Measurements from ENCODE around the gene OGFR.
A peak's percentile ranks its signal among the peaks of the same experiment; 100 is the strongest.
"Not testable (repeated sequence)": the region's sequence is repeated elsewhere in the genome, so short reads cannot be mapped to it uniquely, and the experiment has no call there.

OGFR gene

DNA sequence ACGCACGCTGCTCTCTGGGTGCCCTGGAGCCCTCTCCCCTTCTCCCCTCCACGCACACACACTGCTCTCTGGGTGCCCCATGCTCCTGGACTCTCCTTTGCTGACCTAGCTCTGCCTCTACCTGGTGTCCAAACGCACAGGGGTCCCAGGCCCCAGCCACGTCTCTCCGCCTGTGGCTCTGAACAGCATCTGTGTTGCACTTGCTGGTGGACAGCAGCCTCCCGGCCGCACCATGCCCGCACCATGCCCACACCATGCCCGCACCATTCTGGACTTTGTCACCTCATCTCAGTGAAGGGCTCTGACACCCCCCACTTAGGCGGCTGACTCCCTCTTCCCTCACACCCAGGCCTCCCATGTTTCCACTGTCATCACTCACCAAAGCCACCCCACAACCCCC is 35.2 kb downstream of the OGFR start:
- DNase-seq (ENCODE audit: low read depth), result no peak

DNA sequence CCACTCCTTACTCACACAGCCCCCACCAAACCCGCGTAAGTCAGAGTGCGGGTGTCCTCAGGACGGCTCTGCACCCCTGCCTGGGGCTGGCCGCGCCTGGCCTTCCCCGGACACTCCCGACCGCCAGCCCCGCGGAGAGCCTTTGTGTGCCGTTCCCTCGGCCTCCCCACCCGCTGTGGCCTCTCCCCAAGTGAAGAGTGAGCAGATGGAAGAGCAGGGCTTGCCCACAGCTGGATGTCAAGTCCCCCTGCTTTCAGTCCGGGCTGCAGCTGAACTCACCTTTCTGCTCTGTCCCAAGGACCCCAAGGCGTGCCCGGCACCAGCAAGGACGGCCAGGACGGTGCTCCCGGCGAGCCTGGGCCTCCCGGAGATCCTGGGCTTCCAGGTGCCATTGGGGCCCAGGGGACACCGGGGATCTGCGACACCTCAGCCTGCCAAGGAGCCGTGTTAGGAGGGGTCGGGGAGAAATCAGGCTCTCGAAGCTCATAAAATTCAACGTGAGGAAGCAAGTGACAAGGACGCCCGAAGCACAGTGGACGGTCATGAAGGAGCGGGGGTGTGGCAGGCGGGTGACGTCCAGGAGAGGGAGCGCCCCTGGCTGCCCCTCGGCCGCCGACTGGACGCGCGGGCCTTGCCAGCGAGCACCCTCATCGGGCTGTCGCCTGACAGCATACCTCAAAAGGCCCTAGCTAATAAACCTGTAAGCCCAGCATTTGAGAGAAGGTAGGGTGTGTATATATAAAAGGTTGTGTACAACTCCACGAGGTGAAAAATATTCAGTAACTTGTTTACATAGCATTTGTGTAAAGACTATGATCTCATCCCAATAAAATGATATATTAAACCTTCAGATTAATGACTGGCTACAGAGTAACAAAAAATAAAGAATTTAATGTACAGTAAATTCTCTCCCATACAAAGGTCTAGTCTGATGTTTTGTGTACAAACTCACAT is 35.9 kb downstream of the OGFR start:
- no peak for DNase-seq (ENCODE audit: low read depth)

DNA sequence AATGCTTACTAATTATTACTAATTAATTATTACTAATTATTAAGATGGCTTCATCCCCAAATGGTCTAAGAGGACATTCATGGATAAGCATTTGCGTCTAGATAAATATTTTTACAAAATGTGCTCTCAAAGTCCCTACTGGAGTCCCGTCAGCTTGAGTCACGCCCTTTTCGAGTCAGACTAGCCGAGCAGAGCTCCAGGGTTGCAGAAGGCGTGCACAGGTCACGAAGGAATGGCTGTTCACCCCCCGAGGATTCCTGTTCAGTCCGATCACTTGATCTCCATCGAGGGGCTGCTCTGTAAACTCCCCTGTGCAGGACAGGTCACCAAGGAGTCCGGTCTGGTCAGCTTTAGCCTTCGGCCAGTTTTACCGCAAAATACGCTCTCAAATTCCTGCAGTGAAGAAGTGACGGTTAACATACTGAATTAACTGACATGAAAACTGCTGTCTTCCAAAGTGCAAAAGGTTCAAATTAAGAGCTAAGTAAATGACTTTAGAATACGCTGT is 37.1 kb downstream of the OGFR start:
- no peak for DNase-seq (ENCODE audit: low read depth)

DNA sequence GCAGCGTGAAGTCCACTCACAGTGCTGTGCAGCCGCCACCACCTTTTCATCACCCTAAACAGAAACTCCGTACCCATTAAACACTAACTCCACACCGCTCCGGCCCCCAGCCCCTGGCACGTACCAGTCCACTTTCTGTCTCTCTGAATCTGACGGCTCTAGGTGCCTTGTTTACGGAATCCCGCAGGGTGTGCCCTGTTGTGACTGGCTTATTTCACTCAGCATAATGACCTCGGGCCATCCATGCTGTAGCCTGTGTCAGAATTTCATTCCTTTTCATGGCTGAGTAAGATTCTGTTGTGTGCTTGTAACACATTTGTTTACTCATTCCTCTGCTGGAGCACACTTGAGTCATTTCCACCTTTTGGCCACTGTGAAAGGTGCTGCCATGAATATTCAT is 39.0 kb downstream of the OGFR start:
- no peak for DNase-seq (ENCODE audit: low read depth)

DNA sequence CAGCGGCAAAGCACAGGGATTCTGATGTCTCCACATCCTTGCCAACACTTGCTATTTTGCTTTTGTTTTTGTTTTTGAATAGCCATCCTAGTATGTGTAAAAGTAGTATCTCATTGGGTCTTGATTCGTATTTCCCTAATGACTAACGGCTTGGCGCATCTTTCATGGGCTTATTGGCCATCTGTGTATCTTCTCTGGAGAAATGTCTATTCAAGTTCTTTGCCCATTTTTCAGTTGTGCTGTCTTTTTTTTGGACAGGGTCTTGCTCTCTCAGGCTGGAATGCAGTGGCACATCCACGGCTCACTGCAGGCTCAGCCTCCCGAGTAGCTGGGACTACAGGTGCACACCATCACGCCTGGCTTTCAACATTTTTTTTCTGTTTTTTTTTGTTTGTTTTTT is 39.5 kb downstream of the OGFR start:
- no peak for DNase-seq (ENCODE audit: low read depth)

DNA sequence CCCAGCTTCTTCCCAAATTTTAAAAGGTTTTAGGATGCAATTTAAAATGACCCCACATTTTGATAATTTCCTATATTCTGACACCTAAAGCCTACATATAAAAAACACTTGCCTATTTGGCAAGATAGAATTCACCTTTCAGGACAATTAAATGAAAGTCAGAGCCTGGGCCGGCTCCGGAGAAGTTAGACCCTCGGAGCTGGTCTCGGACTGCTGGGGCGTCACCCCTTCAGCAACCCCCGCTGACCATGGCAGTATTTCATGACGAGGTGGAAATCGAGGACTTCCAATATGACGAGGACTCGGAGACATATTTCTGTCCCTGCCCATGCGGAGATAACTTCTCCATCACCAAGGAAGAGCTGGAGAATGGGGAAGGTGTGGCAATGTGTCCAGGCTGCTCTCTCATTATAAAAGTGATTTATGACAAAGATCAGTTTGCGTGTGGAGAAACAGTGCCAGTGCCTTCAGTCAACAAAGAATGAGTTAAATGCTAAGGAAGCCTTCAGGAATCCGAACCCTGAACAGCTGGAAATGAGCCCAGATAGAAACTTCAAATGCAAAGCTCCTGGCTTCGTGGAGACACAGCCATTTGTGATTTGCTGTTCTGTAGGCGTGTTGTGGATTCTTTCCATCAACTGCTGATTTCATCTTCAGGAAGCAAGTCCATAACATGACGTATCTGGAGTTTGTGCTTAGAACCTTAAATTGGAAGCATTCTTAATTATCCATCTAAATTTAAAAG is 41.0 kb downstream of the OGFR start:
- no peak for DNase-seq (ENCODE audit: low read depth)

DNA sequence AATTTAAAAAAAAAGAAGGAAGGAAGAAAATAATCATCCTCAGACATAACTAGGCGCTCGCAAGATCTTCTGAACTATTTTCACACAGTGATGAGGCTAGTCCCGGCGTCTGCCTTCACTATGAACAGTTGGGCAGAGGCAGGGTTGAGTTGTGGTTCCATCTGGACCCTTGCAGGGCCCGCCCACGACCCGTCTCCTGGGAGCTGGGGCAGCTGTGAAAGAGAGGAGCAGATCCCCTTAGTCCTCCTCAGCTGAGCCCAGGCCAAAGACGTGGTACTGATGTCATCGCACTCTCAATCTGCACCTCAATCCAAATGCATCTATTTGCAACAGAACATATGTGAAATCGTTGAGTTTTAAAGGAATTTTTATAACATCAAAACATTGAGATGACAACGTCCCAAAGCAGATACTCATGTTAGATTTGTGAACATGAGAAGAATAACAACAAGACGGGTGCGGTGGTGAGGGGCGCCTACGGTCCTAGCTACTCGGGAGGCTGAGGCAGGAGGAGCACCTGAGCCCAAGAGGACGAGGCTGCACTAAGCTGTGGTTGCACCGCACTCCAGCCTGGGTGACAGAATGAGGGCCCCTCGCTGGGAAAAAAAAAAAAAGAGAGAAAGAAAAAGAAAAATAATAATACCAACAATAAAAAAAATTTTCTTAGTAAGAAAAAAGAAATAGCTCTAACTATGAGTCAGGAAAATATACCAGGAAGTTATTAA is 41.7 kb downstream of the OGFR start:
- no peak for DNase-seq (ENCODE audit: low read depth)

DNA sequence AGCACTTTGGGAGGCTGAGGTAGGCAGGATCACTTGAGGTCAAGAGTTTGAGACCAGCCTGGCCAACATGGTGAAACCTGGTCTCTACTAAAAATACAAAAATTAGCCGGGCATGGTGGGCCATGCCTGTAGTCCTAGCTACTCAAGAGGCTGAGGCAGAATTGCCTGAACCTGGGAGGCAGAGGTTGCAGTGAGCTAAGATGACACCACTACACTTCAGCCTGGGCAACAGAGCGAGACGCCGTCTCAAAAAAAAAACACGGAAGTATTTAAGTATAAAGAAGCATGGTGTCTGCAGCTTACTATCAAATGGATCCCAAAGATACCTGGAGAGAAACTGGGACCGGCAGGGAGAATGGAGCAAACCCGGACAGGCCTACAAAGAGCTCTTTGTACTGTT is 44.3 kb downstream of the OGFR start:
- not testable (repeated sequence) for DNase-seq (ENCODE audit: low read depth)

DNA sequence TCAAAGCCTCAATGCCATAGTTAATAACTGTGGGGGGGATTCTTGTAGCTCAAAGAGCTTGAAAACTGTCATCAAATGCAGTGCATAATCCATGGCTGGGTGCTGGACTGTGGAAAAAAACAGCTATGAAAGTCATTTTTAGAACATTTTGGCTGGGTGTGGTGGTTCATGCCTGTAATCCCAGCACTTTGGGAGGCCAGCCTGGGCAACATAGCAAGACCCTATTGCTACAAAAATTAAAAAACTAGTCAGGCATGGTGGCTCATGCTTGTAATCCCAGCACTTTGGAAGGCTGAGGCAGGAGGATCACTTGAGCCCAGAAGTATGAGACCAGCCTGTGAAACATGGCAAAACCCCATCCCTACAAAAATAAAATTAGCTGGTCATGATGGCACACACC is 44.8 kb downstream of the OGFR start:
- DNase-seq (ENCODE audit: low read depth), result no peak

DNA sequence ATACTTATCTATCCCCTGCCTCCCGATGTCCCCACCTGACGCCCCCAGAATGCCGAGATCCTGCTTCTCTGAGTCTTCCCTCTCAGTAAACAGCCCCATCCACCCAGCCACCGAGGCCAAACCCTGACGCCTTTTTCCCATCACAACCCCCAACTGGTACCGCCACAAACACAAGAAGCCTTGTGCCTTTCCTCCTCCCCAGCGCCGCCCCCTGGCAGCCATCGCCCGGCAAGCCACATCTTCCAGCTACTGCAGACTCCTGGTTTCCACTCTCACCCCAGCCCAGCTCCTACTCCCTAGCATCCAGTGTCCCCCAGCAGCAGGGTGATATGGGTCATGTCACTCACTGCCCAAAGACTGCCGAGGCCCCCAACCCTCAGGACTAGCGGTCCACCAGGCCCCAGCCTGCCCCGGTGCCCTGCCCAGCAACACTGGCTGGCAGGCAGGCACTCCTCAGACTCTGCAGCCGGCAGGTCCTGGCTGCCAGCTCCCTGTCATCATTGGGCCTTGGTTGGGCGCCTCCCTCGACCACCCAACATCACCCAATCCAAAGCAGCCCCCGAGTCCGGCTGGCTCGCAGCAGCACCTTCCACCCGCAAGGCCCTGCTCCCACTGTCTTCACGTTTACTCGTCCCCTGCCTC is 45.8 kb downstream of the OGFR start:
- DNase-seq (ENCODE audit: low read depth), result no peak

DNA sequence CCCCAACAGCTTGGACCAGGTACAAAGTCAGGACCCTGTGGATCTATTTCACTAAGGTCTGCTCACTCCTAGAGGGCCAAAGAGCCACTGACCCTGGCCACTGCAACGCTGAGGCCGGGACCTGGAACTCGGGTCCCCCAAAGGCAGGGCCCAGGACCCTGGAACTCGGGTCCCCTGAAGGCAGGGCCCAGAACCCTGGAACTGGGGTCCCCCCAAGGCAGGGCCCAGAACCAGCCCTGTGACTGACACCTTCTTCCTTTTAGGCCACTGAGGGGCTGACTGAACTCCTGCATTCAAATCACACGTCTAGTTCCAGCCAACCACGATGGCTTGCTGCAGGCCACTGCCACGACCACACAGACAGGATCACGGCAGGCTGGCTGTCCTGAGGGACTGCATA is 47.6 kb downstream of the OGFR start:
- no peak for DNase-seq (ENCODE audit: low read depth)

DNA sequence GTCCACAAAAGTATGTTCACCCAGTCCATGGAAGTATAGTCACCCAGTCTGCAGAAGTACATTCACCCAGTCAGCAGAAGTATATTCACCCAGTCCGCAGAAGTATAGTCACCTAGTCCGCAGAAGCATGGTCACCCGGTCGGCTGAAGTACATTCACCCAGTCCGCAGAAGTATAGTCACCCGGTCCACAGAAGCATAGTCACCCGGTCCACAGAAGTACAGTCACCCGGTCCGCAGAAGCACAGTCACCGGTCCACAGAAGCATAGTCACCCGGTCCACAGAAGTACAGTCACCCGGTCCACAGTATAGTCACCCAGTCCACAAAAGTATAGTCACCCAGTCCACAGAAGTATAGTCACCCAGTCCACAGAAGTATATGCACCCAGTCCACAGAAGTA is 48.2 kb downstream of the OGFR start:
- DNase-seq (ENCODE audit: low read depth), result no peak

DNA sequence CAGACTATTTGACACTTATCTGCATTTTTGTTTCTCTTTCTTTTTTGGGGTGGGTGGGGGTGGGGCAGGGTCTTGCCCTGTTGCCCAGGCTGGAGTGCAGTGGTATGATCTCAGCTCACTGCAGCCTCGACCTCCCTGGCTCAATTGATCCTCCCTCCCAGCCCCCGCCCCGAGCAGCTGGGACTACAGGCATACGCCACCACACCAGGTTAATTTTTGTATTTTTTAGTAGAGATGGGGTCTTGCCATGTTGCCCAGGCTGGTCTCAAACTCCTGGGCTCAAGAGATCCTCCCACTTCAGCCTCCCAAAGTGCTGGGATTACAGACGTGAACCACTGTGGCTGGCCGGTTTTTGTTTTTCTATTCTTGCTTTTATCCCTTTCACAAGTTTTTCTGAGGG is 48.7 kb downstream of the OGFR start:
- not testable (repeated sequence) for DNase-seq (ENCODE audit: low read depth)

DNA sequence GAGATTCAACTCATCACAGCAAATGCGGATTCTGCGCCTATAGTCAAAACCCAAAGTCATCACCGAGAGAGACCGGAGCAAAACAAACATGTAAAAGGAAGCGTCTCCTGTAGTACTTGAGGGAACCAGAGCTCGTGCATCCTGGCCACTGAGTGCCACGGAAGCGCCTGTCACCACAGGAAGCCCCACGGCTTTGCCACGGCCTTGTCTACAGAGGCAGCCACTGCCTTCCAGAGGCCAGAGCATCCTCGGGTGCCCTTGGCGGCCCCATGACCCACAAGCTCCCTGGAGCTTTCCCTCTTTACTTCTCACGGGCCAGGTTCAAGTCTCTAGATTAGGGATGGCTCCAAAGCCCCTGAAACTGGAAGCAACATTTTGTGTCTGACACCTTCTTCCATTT is 49.5 kb downstream of the OGFR start:
- DNase-seq (ENCODE audit: low read depth), result no peak

DNA sequence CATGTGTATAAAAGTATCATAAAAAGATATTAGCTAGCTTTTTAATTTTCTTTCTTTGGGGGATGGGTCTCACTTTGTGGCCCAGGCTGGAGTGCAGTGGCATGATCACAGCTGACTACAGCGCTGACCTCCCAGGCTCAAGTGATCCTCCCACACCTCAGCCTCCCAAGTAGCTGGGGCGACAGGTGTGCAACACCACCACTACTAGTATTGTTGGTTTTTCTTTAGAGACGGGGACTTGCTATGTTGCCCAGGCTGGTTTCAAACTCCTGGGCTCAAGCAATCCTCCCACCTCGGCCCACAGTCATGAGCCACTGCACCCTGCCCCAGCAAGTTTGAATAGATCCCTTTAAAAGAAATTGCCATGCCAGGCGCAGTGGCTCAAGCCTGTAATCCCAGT is 50.5 kb downstream of the OGFR start:
- no peak for DNase-seq (ENCODE audit: low read depth)

DNA sequence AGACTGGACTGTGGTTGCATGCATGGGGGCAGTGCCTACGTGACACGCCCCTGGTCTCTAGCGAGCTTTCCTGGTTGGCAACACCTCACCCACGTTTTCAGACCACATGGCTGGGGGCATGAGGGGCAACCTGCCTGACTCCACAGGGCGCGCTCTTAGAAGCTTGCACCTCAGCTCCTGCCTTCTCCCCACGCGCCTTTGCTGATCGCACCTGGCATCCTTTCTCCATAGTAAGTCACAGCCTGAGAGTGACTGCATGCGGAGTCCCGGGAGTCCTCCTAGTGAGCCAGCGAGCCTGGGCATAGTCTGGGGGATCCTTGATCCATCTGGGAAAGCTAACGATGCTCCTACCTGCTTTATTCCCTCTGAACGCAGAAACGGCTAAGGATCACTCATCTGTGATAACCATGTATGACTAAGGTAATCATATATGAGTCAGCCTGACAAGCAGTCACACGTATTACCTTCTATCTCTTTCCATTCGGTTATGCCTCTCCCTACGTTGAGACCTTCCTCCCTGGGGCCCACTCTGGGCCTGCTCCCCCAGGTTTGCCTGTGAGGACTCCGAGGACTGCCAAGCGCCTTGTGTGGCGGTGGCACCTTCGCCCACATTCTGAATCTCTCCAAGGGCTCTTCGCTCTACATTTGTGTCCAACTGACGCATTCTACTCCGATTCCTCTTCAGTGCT is 52.4 kb downstream of the OGFR start:
- DNase-seq (ENCODE audit: low read depth), result no peak

DNA sequence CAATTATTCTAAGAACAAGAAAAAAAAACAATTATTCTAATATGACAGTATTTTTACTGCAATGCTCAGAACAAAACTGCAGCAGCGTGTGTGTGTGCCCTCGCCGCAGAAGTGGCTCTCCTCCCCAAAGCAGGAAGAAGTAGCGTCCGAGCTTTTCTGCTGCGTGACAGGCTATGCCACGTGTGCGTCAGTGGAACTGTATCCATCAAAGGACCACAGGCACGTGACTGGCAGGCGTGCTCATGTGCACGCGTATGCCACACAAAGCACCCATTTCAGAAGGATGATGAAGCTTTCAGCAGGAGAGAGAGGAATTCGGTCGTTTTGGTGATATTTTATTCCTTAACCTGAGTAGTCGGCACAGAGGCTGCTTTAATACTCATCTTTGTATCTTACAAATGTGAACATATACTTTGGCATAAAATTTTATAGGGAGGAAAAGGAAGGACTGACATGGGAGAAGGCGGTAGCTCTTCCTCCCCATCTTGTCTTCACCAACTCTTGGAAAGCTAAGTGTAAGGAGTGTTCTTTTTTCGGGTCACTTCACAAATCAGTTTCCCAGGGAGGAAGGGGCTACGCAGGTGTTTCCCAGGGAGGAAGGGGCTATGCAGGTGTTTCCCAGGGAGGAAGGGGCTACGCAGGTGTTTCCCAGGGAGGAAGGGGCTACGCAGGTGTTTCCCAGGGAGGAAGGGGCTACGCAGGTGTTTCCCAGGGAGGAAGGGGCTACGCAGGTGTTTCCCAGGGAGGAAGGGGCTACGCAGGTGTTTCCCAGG is 53.6 kb downstream of the OGFR start:
- DNase-seq (ENCODE audit: low read depth), result no peak

DNA sequence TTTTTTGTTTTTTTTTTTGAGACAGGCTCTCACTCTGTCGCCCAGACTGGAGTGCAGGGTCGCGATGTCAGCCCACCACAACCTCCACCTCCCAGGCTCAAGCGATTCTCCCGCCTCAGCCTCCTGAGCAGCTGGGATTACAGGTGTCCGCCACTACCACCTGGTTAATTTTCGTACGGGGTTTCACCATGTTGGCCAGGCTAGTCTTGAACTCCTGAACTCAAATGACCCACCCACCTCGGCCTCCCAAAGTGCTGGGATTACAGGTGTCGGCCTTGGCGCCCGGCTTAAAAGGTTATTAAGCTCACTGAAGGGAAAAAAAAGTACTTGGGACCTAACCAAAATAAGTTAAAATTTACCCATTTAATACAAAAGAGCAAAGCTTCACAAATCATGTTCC is 55.1 kb downstream of the OGFR start:
- no peak for DNase-seq (ENCODE audit: low read depth)

DNA sequence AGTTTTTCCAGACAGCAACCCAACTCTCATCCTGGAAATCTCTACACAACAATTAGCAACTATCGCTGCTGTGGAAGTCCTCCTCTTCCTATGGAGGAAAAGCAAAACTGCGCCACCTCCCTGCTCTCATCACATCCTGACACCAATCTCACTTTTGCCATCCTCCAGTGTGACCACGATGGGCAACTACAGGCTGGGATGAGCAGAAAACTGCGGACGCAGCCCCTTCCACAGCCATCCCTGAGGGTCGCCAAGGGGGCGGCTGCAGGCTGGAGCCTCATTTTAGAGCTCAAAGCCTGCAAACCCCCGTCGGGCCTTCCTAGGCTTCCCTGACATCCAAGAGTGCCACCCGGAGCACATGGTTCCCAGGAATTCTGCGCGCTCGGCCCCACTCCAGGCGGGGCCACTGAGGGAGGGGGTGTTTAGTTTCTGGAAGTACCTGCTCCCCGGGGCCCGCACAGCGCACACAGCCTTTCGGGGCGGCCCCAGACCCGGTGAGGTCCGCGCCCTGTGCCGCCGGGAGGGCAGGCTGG is 55.8 kb downstream of the OGFR start:
- DNase-seq (ENCODE audit: low read depth), result no peak

DNA sequence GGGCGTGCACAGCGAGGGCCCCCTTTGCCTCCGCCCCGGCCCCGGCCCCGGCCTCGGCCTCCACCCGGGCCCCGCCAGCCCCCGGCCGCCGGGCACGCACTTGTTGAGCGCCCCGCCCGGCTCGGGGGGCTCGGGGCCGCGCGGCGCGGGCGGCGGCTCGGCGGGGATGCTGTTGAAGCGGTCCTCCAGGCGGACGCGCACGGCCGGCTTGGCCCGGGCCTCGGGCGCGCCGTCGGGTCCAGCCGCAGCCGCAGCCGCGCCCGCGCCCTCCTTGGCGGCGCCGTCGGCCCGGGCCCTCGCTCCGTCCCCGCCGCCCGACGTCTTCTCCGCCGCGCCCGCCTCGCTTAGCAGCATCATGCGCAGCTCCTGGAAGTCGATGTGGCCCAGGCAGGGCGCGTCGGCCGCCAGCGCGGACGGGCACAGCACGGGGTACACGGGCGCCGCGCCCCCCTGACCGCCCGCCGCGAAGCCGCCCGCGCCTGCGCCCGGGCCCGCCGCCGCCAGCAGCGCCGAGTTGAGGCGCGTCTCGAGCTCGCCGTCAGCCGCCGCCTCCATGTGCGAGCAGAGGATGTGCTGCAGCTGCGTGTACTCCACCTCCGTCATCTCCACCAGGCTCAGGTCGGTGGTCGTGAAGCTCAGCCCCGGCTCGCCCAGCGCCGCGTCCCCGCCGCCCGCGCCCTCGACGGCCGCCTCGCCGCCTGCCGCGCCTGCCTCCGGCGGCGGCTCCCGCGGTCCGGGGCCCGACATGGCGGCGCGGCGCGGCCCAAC is 56.5 kb downstream of the OGFR start:
- peak; percentile 45 for DNase-seq (ENCODE audit: low read depth)

All from T-helper 22 cell (primary cell).